HepG2 (cell line): ENCODE measurements around the gene CEP89. TPM values are rescaled to one million over a fixed set of nuclear protein-coding genes. Genes with fewer than 3 reads are reported as not detected.
A peak's percentile ranks its signal among the peaks of the same experiment; 100 is the strongest.

Experiments
- CBFB ChIP-seq: sonication (generic); formaldehyde crosslinking; IDR thresholded peaks from 2 replicates; pipeline ENCODE4 v1.4.0; 2020; ENCODE audit warnings: missing genetic modification reagents
- ETV6 ChIP-seq: sonication (generic); formaldehyde crosslinking; conservative IDR thresholded peaks from 2 replicates; pipeline ENCODE4 v1.4.0; 2020; ENCODE audit warnings: missing genetic modification reagents
- GATAD1 ChIP-seq: IDR thresholded peaks from 2 replicates; pipeline ENCODE4 v1.6.1; 2016; ENCODE audit warnings: missing genetic modification reagents, missing compliant biosample characterization
- GRHL1 ChIP-seq: sonication (generic); formaldehyde crosslinking; conservative IDR thresholded peaks from 2 replicates; pipeline ENCODE4 v1.8.0; 2022; ENCODE audit warnings: missing genetic modification reagents
- HDAC1 ChIP-seq: sonication (generic); formaldehyde crosslinking; IDR thresholded peaks from 2 replicates; pipeline ENCODE4 v1.5.1; 2020; ENCODE audit warnings: mild to moderate bottlenecking, missing genetic modification reagents
- HNRNPK ChIP-seq: fragments of 200-400 bp; formaldehyde crosslinking; IDR thresholded peaks from 2 replicates; pipeline ENCODE4 v1.6.1; 2018; ENCODE audit warnings: low read length, low read depth, moderate library complexity, mild to moderate bottlenecking; ENCODE audit not compliant: poor library complexity, severe bottlenecking
- HNRNPLL ChIP-seq: fragments of 200-400 bp; formaldehyde crosslinking; IDR thresholded peaks from 2 replicates; pipeline ENCODE4 v1.6.1; 2017; ENCODE audit warnings: mild to moderate bottlenecking, low read depth, low read length; ENCODE audit not compliant: poor library complexity, severe bottlenecking
- MIER2 ChIP-seq: IDR thresholded peaks from 2 replicates; pipeline ENCODE4 v1.6.1; 2016; ENCODE audit warnings: missing biosample characterization, missing genetic modification reagents
- NAIF1 ChIP-seq: sonication (generic); formaldehyde crosslinking; IDR thresholded peaks from 2 replicates; pipeline ENCODE4 v1.5.0; 2020; ENCODE audit warnings: mild to moderate bottlenecking, missing genetic modification reagents, borderline replicate concordance
- NR2F1 ChIP-seq, 2 experiments: fragments of 450-650 bp in 1 of 2; formaldehyde crosslinking in 1 of 2; IDR thresholded peaks; 2 replicates each; pipeline versions ENCODE4 v1.5.0 to v1.6.1; 2016 to 2020; ENCODE audit warnings: mild to moderate bottlenecking in 1 of 2, missing compliant biosample characterization in 1 of 2, missing genetic modification reagents in 1 of 2, moderate library complexity in 1 of 2
- THAP9 ChIP-seq: sonication (generic); formaldehyde crosslinking; IDR thresholded peaks from 2 replicates; pipeline ENCODE4; 2020; ENCODE audit warnings: missing genetic modification reagents, mild to moderate bottlenecking, borderline replicate concordance
- ZBTB39 ChIP-seq: sonication (generic); formaldehyde crosslinking; IDR thresholded peaks from 2 replicates; pipeline ENCODE4 v1.5.0; 2020; ENCODE audit warnings: missing genetic modification reagents
- ZNF136 ChIP-seq: sonication (generic); formaldehyde crosslinking; IDR thresholded peaks from 2 replicates; pipeline ENCODE4 v1.8.1; 2022; ENCODE audit warnings: low read depth, mild to moderate bottlenecking, moderate library complexity, missing genetic modification reagents
- ZNF230 ChIP-seq: sonication (generic); formaldehyde crosslinking; IDR thresholded peaks from 2 replicates; pipeline ENCODE4 v1.4.0; 2020; ENCODE audit warnings: mild to moderate bottlenecking, missing genetic modification reagents
- ZNF335 ChIP-seq: sonication (generic); formaldehyde crosslinking; IDR thresholded peaks from 2 replicates; pipeline ENCODE4 v1.4.0; 2020; ENCODE audit warnings: missing genetic modification reagents
- ZNF563 ChIP-seq: sonication (generic); formaldehyde crosslinking; IDR thresholded peaks from 2 replicates; pipeline ENCODE4 v1.8.0; 2022; ENCODE audit warnings: mild to moderate bottlenecking, moderate library complexity, missing genetic modification reagents
- ZSCAN20 ChIP-seq: sonication (generic); formaldehyde crosslinking; IDR thresholded peaks from 2 replicates; pipeline ENCODE4 v1.4.0; 2020; ENCODE audit warnings: missing genetic modification reagents, mild to moderate bottlenecking, borderline replicate concordance
- polyA plus RNA-seq, 8 experiments: library from polyadenylated mRNA; depleted of rRNA in 3 of 8; stranded (reverse) in 7 of 8; unstranded in 1 of 8; fragments of >200 nt; fragmentation: Illumina TruSeq in 4 of 8; extraction: Trizol in 4 of 8; gene quantifications; 2 replicates each; pipeline versions ENCODE4 v1.2.1 to v1.2.3, GENCODE V29; 2011 to 2016; ENCODE audit warnings: low read depth in 4 of 8, missing spikeins in 1 of 8, mixed read lengths in 1 of 8; ENCODE audit not compliant: insufficient read depth in 1 of 8
- total RNA-seq, 5 experiments: library from RNA; depleted of rRNA; stranded (reverse); fragments of >200 nt; fragmentation: Illumina TruSeq; extraction: Trizol; gene quantifications; 2 replicates each; pipeline ENCODE4 v1.2.3, GENCODE V29; 2016; ENCODE audit warnings: low read depth in 1 of 5
- TF ChIP-seq, protein P1 (sequence below): IDR thresholded peaks from 2 replicates; pipeline ENCODE4 v1.6.1; 2012; ENCODE audit warnings: low read length, improper control_type of control experiment

The CEP89 gene
- total and polyA plus RNA-seq, 2 of the 13 experiments (the other 11 are each of a cell fraction or from before 2014, with no cell fraction given): 7.2 to 10.9 TPM

- TF ChIP-seq, protein P1, sequence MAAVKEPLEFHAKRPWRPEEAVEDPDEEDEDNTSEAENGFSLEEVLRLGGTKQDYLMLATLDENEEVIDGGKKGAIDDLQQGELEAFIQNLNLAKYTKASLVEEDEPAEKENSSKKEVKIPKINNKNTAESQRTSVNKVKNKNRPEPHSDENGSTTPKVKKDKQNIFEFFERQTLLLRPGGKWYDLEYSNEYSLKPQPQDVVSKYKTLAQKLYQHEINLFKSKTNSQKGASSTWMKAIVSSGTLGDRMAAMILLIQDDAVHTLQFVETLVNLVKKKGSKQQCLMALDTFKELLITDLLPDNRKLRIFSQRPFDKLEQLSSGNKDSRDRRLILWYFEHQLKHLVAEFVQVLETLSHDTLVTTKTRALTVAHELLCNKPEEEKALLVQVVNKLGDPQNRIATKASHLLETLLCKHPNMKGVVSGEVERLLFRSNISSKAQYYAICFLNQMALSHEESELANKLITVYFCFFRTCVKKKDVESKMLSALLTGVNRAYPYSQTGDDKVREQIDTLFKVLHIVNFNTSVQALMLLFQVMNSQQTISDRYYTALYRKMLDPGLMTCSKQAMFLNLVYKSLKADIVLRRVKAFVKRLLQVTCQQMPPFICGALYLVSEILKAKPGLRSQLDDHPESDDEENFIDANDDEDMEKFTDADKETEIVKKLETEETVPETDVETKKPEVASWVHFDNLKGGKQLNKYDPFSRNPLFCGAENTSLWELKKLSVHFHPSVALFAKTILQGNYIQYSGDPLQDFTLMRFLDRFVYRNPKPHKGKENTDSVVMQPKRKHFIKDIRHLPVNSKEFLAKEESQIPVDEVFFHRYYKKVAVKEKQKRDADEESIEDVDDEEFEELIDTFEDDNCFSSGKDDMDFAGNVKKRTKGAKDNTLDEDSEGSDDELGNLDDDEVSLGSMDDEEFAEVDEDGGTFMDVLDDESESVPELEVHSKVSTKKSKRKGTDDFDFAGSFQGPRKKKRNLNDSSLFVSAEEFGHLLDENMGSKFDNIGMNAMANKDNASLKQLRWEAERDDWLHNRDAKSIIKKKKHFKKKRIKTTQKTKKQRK: no peak
- TF ChIP-seq ZNF563 (CRISPR knock-in tag) (no peak), GRHL1 (CRISPR knock-in tag) (0 out of 2 replicates have a peak, but pooled peaks have one; percentile 76), HNRNPLL (no peak), HDAC1 (peak; percentile 94), CBFB (CRISPR knock-in tag) (peak; percentile 82), ZBTB39 (CRISPR knock-in tag) (no peak), NR2F1 (CRISPR knock-in tag; IDR thresholded peaks at IDR 0.05) (peak; percentile 34 to 58; a peak in 3 of 4 replicates), GATAD1 (peak; percentile 91), ZNF335 (CRISPR knock-in tag) (no peak; the same call in 1 of the 2 replicates), MIER2 (CRISPR knock-in tag) (no peak), ZNF136 (CRISPR knock-in tag) (peak; percentile 65; the same call in 1 of the 2 replicates), THAP9 (CRISPR knock-in tag) (peak; percentile 57; the same call in 1 of the 2 replicates), NAIF1 (no peak), ETV6 (no peak; the same call in 1 of the 2 replicates), ZNF230 (CRISPR knock-in tag) (peak; percentile 50; the same call in 1 of the 2 replicates), ZSCAN20 (CRISPR knock-in tag) (no peak), HNRNPK (no peak)
These were observed at the start of gene CEP89, which contains the start of gene FAAP24 (continued) for GRCh38 chr19:32971715-32972540.
